Measurements from ENCODE around the gene ATPAF1. TPM values are rescaled to one million over a fixed set of nuclear protein-coding genes. Genes with fewer than 3 reads are reported as not detected.
"Not testable (repeated sequence)": the region's sequence is repeated elsewhere in the genome, so short reads cannot be mapped to it uniquely, and the experiment has no call there.

ATPAF1 gene
- total RNA-seq, 1 experiment from 2014 or later, result 39.0 TPM

DNA sequence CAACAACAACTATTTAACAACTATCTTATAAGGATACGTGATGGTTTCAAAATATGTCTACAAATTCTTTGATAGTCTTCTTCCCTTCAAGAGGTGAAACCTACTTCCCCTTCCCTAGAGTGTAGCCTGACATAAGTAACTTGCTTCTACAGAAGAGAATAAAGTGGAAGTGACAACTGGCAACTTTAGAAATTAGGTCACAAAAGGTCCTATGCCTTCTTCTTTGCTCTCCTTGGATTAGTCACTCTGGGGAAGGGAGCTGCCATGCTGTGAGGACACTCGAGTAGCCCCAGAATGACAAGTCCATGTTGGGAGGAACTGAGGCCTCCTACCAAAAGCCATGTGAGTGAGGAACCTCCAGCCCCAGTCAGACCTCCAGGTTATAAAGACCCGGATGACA lies 31.5 kb upstream of the ATPAF1 start:
- Histone ChIP-seq H3K4me1 (ENCODE audit: control insufficient read depth, insufficient read depth, low read length) (no peaks in the 10 kb centered on the region), H3K36me3 (ENCODE audit: control insufficient read depth, insufficient read depth, low read length) (peaks cover 16% of the 10 kb centered on the region), H3K4me3 (ENCODE audit: low read depth in 2 of 2, low read length in 2 of 2) (no peak overlapping the region), H3K27me3 (ENCODE audit: control insufficient read depth, insufficient read depth, low read length) (no peaks in the 10 kb centered on the region), H3K9me3 (ENCODE audit: control insufficient read depth, insufficient read depth, low read depth, low read length) (no peaks in the 10 kb centered on the region), H3K27ac (ENCODE audit: low read length) (no peak overlapping the region)
- ATAC-seq (no peak), DNase-seq (ENCODE audit: low read depth, low spot score) (no peak)
- no TSS peak for BruUV-seq (replicated peaks)
- intact Hi-C loops (cut with micrococcal nuclease; ENCODE audit: unreplicated experiment), result no loop called here
- TF ChIP-seq CTCF (IDR thresholded peaks at IDR 0.05) (no peak), POLR2AphosphoS5 (IDR thresholded peaks at IDR 0.05; ENCODE audit: low read depth, low read length) (no peak), SIN3A (IDR thresholded peaks at IDR 0.05; ENCODE audit: borderline replicate concordance, insufficient read depth, low read depth, low read length) (no peak), TCF7L2 (IDR thresholded peaks at IDR 0.05; ENCODE audit: low read depth, low read length) (no peak)
- TF ChIP-seq, protein P1, sequence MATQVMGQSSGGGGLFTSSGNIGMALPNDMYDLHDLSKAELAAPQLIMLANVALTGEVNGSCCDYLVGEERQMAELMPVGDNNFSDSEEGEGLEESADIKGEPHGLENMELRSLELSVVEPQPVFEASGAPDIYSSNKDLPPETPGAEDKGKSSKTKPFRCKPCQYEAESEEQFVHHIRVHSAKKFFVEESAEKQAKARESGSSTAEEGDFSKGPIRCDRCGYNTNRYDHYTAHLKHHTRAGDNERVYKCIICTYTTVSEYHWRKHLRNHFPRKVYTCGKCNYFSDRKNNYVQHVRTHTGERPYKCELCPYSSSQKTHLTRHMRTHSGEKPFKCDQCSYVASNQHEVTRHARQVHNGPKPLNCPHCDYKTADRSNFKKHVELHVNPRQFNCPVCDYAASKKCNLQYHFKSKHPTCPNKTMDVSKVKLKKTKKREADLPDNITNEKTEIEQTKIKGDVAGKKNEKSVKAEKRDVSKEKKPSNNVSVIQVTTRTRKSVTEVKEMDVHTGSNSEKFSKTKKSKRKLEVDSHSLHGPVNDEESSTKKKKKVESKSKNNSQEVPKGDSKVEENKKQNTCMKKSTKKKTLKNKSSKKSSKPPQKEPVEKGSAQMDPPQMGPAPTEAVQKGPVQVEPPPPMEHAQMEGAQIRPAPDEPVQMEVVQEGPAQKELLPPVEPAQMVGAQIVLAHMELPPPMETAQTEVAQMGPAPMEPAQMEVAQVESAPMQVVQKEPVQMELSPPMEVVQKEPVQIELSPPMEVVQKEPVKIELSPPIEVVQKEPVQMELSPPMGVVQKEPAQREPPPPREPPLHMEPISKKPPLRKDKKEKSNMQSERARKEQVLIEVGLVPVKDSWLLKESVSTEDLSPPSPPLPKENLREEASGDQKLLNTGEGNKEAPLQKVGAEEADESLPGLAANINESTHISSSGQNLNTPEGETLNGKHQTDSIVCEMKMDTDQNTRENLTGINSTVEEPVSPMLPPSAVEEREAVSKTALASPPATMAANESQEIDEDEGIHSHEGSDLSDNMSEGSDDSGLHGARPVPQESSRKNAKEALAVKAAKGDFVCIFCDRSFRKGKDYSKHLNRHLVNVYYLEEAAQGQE (IDR thresholded peaks at IDR 0.05; ENCODE audit: insufficient read depth in 1 of 2, low read depth in 2 of 2, low read length in 1 of 2), result no peak
- CTCF ChIA-PET, result no interaction called here
- in situ Hi-C loops (cut with HindIII; ENCODE audit: low pct_unique_long_range_greater_than_20kb, low sequenced_read_pairs), result no loop called here
- POLR2A ChIA-PET, result no interaction called here

DNA sequence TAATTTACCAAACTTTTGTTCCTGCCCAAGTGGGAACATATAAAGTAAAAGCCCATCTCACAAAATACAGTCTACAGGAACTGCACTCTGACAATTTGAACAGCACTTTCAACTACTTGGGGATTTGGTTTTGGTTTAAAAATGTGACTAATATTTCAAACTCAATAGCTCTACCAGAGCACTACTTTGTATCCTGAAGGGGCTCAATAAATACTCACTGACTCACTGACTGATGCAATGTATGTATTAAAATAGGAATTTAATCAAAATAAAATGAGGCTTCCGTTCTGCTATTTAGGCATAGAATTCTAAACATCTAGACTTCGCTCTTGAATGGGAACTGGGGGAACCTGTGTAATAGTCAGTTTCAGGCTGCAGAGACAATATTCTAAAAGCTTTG lies 28.9 kb upstream of the ATPAF1 start:
- Histone ChIP-seq H3K4me3 (ENCODE audit: low read depth in 2 of 2, low read length in 2 of 2) (no peak overlapping the region), H3K9me3 (ENCODE audit: control insufficient read depth, insufficient read depth, low read depth, low read length) (no peaks in the 10 kb centered on the region), H3K4me1 (ENCODE audit: control insufficient read depth, insufficient read depth, low read length) (no peaks in the 10 kb centered on the region), H3K27ac (ENCODE audit: low read length) (no peak overlapping the region), H3K36me3 (ENCODE audit: control insufficient read depth, insufficient read depth, low read length) (peaks cover 15% of the 10 kb centered on the region), H3K27me3 (ENCODE audit: control insufficient read depth, insufficient read depth, low read length) (no peaks in the 10 kb centered on the region)
- ATAC-seq (no peak), DNase-seq (ENCODE audit: low read depth, low spot score) (no peak)
- TF ChIP-seq POLR2AphosphoS5 (IDR thresholded peaks at IDR 0.05; ENCODE audit: low read depth, low read length), result no peak
- TF ChIP-seq TCF7L2 (IDR thresholded peaks at IDR 0.05; ENCODE audit: low read depth, low read length), result no peak
- ChIA-PET CTCF (no interaction called here), POLR2A (no interaction called here)
- intact Hi-C loops (cut with micrococcal nuclease; ENCODE audit: unreplicated experiment) (no loop called here), in situ Hi-C loops (cut with HindIII; ENCODE audit: low pct_unique_long_range_greater_than_20kb, low sequenced_read_pairs) (no loop called here)
- no TSS peak for BruUV-seq (replicated peaks)

- intact Hi-C loops (cut with micrococcal nuclease; ENCODE audit: unreplicated experiment); H3K9me3 ChIP-seq (ENCODE audit: control insufficient read depth, insufficient read depth, low read depth, low read length); POLR2A ChIA-PET; H3K27ac ChIP-seq (ENCODE audit: low read length); ATAC-seq; DNase-seq (ENCODE audit: low read depth, low spot score); CTCF ChIA-PET; H3K4me1 ChIP-seq (ENCODE audit: control insufficient read depth, insufficient read depth, low read length); H3K27me3 ChIP-seq (ENCODE audit: control insufficient read depth, insufficient read depth, low read length); BruUV-seq (replicated peaks); in situ Hi-C loops (cut with HindIII; ENCODE audit: low pct_unique_long_range_greater_than_20kb, low sequenced_read_pairs); H3K4me3 ChIP-seq (ENCODE audit: low read depth in 2 of 2, low read length in 2 of 2): not testable (repeated sequence)
- H3K36me3 ChIP-seq (ENCODE audit: control insufficient read depth, insufficient read depth, low read length), result peaks cover 23% of the 10 kb centered on the region
Observed at GRCh38 chr1:46694676-46695075, 26.5 kb upstream of the ATPAF1 start.

Data from Panc1 (cell line).